ENCODE results near the gene TULP4.

DNA sequence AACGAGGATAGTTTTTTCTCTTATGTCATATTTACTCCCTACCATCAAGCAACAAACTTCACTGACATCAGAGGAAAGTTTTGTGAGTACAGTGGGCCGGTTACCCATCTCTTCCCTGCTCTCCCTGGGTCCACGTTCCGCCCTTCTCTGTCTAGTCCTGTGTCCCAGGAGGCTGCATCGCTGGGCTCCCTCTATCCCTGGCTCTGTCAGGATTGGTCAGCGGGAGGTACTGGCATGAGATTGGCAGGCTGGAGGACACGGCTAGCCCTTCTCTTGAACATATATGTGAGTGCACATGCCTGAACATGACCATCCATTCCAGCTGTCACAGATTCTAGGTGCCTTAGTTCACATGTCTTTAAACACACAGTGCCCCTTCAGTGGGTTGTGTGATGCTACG lies 217.4 kb downstream of the TULP4 start:
- no peak for TF ChIP-seq EZH2 (IDR thresholded peaks at IDR 0.05; ENCODE audit: low read length, missing control alignments)
- TF ChIP-seq, protein P1, sequence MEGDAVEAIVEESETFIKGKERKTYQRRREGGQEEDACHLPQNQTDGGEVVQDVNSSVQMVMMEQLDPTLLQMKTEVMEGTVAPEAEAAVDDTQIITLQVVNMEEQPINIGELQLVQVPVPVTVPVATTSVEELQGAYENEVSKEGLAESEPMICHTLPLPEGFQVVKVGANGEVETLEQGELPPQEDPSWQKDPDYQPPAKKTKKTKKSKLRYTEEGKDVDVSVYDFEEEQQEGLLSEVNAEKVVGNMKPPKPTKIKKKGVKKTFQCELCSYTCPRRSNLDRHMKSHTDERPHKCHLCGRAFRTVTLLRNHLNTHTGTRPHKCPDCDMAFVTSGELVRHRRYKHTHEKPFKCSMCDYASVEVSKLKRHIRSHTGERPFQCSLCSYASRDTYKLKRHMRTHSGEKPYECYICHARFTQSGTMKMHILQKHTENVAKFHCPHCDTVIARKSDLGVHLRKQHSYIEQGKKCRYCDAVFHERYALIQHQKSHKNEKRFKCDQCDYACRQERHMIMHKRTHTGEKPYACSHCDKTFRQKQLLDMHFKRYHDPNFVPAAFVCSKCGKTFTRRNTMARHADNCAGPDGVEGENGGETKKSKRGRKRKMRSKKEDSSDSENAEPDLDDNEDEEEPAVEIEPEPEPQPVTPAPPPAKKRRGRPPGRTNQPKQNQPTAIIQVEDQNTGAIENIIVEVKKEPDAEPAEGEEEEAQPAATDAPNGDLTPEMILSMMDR (conservative IDR thresholded peaks at IDR 0.05 in 1 of 2, IDR thresholded peaks at IDR 0.05 in 1 of 2; ENCODE audit: low read depth in 1 of 2, low read length in 2 of 2) = no peak

All from fibroblast of lung (primary cell).